Ecto neural progenitor cell (in vitro differentiated cells): ENCODE results near the gene PPFIBP1.
A peak's percentile ranks its signal among the peaks of the same experiment; 100 is the strongest.
"Not testable (repeated sequence)": the region's sequence is repeated elsewhere in the genome, so short reads cannot be mapped to it uniquely, and the experiment has no call there.

ENCODE experiments used
- DNase-seq: peaks from one replicate; pipeline ENCODE4 v3.0.0-alpha.2; 2018; ENCODE audit warnings: low spot score

Gene PPFIBP1

DNA sequence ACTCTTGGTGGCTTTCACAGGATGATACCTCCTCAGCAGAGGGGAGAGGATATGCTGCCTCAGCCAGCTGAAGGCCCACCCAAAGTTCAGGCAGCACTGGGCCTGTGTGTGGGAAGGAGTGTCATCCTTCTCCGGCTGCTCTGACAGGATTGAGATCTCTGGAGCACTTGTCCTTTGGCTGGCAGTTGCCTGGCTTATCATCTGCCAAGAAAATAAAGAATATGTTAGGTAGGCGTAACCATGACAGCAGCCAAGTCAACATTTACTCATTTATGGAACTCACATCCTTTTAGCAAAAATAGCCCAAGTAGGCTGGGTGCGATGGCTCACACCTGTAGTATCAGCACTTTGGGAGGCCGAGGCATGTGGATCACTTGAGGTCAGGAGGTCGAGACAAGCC lies 68.5 kb downstream of the PPFIBP1 start:
- no peak for DNase-seq

DNA sequence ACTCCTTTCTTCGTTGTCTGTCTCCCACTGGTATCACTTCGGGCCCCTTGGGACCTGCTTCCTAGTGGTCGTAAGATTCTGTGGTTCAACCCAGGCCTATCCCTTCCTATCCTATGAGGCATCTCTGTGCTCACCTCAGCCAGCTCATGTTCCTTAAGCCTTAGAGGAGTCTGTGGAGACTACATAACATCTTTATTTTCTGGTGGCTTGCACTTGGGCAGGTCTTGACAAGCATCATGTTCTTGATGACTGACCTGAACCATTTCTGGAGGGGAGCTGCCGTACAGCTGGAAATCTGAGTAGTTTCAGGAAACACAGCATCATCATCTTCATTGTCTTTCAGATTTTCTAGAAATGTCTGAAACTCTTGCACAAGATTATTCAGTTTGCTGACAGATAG lies 69.3 kb downstream of the PPFIBP1 start:
- DNase-seq, result no peak

DNA sequence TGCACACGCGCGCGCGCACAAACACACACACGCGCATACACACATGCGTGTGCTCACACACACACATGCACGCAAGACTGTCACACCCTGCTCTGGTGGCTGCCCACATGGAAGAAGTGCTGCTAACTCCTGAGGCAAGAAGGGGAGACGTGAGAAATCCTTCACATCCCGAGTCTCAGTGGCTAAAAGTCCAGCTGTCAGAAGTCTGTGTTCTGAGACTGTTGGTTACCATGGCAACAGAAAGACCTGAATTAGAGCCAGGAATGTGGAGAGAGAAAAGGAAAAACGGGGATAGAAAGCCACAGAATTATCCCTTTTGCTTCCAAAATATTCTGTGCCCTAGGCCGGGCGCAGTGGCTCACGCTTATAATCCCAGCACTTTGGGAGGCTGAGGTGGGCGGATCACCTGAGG lies 71.2 kb downstream of the PPFIBP1 start:
- DNase-seq, result peak; percentile 52

DNA sequence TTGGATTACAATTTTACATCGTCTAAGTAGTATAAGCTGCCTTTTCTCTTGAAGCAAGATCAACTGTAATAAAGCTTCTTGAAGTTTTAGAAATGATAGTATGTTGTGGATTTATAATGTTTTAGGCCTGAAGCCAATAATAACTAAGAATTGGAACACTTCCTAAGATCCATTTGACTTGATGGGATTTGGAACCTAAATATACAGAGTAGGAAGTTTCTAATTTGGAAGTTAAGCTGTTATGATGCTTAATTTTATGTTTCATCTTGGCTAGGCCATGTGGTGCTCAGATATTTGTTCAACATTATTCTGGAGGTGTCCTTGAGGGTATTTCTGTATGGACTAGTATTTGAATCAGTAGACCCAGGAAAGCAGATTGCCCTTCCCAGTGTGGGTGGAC lies 74.9 kb downstream of the PPFIBP1 start:
- DNase-seq, result not testable (repeated sequence)

DNA sequence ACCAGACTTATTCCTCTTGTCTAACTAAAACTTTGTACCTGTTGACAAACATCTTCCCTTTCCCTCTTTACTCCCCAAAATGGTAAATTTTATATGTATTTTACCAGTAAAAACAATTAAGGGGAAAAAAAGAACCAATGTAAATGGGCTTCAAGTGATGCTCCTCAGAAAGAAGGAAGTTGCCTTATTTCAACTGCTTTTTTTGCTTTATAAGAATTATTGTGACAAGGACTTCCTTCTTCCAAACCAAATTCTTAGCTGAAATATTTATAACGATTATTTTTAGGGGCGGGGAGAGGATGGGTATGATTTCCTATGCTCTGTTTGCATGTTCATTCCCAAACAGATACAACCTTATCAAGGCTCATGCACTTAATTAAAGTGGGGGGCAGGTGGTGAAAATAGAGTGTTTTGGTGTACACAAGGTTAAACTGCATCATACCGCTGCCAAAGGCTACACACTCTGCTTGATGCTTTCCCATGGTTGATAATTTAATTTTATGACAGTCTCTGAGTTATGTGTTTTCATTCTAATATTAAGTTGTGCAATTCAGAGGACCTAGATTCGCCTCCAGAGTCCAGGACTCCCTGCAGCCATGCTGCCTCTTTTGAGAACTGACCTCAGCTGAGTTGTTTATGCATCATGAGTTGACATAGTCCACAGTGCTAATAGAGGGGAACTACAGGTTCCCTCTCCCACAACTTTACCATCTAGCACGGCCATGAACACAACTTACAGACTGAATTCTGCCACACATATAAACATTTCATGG lies 77.2 kb downstream of the PPFIBP1 start:
- not testable (repeated sequence) for DNase-seq

DNA sequence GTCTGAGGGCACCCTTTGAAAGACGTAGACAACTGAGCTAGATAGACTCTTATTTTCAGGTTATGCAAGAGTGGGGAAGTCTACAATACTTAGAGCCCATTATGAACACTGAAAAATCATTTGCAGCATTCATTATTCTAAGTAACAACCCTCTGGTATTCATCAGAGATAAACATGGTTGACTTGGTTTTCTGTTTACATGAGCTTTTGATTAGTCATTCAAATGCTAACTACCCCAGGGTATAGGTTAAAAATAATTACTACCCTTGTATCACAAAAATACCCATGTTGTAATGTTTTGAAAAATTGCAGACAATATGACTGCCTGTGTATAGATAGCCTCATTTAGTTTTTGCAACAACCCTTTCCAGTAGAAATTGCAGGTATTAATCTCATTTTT lies 78.5 kb downstream of the PPFIBP1 start:
- no peak for DNase-seq

DNA sequence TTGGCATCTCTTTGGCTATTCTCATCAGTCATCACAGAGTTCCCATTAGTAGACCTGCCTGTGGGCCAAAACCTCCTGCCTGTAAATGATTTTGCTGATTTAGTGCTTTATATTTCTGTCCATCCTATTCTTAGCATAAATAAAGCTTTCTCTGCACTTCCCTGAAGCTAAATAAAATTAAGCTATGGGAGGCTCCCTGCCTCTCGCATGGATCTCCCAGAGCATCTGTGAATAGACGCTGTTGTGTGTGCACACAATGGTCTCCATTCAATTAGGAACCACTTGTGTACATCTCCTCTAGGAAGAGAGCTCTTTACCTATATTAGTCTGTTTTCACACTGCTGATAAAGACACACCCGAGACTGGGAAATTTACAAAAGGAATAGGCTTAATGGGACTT lies 80.4 kb downstream of the PPFIBP1 start:
- no peak for DNase-seq

DNA sequence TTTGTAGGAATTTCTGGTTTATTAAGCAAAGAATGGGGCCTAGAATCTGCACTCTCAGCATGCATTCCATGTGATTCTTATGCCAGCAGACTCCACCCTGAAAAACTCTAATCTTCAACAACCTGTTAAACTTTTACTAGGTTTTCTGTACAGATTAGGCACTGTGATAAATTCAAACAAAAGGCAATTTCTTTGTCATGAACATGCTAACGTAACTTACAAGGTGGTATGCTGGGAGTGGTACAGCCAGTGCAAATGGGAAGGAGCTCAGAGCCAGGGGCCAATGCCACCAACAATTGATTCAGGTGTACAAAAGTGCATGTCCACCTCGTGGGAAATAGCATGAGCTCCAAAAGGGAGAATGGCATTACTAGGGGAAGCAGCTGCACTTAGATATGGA lies 83.0 kb downstream of the PPFIBP1 start:
- DNase-seq, result no peak

DNA sequence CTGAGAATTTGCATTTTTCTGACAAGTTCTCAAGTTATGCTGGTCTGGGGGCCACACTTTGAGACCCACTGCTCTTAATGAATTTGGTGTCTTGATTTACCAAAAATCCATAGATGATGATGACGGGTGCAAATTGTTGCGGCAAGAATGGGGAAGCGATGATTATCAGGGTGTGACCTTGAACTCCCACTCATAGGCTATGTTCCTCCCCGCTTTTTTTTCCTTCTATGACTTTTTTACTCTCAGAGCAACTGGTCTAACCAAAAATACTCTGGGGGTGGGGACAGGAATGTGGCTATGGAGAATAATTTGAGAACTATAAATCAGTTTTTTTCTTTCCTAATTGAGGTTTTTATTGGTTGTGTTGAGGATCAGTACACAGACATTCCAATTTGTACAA lies 83.6 kb downstream of the PPFIBP1 start:
- no peak for DNase-seq

DNA sequence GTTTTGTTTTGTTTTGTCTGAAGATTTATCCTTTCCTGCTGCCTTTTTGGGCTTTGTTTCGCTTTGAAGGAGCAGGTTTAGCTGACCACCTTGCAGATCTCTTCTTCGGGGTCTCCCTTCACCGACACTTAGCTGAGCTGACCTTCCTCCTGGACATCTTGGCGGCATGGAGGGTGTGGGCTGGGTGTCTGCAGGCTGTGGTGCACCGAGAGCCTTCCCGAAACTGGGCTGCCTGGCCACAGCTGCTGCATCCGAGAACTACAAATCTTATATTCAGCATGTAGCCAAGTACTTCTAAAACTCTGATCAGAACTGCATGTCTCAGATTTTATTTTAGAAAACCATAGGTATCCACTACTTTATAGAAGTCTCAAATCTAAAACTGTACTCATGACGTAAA lies 84.9 kb downstream of the PPFIBP1 start:
- no peak for DNase-seq

DNA sequence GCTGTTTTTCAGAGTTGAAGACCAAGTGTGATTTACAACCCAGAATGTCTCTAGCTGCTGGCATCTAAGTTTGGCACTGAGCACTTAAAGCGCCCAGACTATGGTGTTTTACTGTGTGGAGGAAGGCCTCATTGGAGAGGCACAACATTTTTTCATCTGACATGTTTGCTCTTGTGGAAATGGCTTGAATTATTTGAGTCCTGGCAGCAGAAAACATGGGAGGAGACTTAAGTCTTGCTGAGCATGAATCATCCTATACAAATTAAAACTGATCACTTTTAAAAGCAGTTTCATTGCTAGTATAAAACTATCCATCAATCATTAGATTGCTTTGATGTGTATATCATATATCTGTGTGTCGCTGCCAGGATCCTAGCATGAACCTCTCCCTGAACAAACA lies 86.4 kb downstream of the PPFIBP1 start:
- no peak for DNase-seq

DNA sequence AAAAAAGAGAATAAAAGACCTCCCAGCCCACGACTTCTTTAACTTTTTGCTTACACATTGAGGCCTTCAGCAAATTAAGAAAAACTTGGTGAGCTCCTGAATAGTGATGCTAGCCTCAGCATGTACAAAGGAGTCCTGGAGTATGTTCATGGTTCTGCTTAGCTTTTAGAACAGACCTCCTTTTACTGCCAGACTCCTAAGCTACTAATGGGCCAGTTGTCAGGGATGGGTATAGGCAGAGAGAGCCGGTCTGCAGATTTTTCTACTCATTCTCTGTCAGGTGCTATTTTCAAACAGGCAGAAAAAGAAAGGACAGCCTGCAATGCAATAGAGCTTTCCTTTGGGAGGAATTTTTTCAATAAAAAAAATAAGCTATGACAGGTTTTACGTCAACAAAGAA lies 90.4 kb downstream of the PPFIBP1 start:
- no peak for DNase-seq

DNA sequence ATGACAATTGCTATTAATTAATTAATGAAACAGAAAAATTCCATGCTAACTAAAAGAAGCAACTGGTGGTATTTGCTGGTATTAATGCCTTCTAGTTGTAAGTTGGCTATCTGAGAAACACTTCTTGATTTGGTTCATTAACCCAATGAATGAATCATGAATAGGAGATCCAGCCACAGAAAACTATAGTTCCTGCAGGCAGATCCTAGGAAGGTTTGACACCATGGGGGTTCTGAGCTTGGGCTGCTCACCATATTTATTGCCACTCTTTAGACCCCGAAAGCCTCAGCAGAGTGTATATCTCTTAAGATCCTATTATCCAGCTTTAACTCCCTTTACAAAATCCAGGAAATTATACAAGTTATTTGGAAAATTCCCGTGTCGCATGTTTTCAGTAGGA lies 90.9 kb downstream of the PPFIBP1 start:
- DNase-seq, result no peak

DNA sequence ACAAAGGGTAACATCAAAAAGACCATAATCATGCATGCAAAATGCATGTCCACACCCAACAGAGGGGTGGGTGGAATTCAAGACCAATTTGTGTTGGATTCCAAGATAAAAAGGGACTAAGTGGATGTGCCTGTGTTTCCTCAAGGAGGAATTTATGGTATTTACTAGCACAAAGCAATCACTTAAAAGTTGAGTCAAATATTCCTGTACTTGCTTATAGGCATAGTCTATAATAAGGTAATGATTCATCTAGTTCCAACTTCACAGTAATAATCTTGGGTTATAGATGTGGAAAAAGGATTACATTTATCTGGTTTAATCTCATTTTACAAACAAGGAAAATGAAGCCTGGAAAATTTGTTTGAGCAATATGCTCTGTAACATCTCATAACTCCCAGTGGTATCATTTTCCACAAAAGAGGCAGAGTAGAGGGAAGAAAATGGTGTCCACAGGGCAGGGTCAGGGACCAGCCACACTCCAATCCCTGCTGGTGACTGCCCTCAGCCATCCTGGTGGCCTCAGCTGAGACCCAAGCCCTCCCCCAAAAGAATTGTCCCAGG lies 91.4 kb downstream of the PPFIBP1 start:
- DNase-seq, result no peak

DNA sequence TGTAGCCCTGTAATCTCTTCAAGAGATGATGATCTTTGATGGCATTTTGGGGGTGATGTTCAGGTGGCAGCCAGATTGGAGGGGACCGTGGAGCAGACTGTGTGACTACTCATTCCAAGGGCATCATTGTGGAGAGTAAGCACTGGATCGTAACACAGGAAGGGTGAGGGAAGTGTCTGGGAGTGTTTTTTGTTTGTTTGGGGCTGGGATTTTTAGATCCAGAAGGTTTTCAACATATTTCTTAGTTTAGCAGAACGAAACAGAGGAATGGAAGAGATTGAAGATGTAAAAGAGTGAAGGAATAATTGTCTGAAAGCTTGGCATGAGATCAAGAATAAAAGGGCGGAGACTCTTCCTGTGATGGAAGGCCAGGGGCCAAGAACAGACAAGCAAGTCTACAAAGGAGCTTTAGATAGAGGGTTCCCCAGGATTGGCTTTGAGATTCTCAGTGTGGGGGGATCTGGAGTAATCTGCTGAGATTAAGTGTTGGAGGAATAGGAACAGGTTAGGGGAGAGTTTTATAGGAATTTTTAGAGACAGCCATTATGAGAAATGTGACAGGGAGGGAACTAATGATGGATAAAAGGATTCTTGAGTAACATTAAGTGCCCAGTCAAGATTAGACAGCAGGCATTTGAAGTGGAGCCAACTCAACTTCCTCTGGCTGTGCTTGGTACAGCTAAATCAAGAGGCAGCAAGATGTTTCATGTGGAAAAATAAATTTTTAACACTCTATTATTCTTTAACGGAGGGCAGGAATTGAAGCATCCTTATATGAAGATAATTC lies 92.5 kb downstream of the PPFIBP1 start:
- DNase-seq, result no peak

DNA sequence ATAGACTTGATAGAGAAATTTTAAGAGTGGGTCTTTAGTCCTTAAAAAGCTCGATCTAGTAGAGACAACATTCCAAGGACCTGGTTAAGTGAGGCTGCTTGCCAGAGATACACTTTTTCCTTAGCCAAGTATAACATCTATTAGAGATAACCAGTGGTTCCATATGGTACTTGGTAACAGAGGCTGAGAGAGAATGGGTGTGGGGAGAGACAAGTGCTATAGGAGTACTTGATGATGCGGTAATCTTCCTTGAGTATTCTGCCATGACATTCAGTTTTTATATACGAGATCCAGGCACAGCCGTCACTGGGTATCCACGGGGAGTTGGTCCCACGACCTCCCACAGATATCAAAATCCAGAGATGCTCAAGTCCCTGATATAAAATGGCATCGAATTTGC lies 94.8 kb downstream of the PPFIBP1 start:
- no peak for DNase-seq

DNA sequence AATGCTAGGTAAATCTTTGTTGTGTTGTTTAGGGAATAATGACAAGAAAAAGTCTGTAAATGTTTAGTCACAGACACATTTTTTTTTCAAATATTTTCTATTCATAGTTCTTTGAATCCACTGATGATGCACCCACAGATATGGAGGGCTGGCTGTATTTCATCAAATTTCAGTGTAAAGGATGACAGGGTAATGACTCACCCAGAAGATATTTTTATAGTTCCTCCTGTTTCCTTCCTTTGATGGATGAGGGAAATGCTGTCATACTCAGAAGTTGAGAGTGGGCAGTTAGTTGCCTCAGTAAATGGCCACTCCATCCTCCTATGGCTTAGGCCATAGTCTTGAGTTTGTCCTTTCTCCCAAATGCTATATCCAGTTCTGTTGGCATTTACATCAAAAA lies 95.3 kb downstream of the PPFIBP1 start:
- no peak for DNase-seq

DNA sequence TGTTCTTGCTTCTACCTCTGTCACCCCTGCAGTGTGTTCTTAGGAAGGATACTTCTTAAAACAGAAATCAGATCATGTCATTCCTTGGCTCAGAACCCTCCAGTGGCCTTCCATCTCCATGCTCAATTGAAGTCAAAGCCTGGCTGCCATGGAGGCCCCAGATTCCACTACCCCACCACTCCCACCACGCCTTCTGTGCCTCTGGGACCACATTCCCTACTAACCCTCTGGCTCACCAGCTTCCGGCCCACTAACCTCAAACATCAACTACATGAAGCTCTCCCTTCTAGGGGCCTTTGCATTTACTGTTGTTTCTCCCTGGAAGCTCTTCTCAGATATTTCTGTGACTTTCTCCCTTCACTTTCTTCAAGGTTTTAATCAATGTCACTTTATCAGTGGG lies 96.1 kb downstream of the PPFIBP1 start:
- DNase-seq, result no peak

DNA sequence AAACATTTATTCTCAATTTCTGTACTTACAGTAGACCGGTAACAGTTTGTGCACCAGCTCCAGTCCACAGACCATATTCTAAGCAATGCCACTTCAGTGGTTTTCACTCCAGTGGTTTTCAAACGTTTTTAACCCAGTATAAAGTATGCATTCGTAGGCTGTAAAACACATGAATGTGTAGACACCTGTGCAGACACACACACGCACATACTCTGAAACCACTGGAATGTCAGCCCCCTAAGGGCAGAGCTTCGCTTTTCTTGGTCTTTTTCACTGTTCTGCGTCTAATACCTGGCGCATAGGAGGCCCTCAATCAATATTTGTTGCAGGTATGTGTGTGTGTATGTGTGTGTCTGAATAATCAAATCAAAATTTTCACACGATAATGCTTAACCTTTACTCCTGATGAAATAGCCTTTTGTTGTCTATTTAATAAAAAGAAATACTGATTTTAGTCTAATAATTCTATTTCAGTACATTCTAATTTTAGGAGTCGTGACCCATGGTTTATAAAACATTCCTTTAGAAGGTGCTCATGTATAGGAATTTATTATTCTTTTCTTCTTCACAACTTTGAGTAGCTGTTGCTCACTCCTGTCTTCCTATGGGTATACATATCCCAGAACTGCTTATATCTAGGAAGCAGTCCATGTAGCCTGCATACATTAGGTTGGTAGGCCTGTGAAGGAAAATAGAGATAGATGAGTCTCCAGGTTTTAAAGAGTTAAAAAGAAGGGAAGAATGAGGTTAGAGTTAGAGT lies 98.6 kb downstream of the PPFIBP1 start:
- DNase-seq, result no peak

DNA sequence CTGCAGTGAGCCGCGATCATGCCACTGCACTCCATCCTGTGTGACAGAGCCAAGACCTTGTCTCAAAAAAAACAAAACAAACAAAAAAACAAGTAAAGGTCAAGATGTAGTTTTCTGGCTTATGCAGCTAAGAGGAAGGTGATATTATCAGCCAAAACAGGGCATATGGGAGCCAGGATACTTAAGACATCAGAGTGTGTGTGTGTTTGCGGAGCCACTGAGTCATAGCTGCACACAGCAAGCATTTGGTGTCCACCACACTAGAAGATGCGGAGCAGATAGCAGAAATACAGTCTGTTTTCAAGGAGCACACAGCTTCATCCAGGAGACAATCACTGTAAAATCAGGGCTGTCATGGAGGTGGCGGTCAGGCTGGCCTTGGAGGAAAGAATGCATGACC lies 99.6 kb downstream of the PPFIBP1 start:
- DNase-seq, result no peak

DNA sequence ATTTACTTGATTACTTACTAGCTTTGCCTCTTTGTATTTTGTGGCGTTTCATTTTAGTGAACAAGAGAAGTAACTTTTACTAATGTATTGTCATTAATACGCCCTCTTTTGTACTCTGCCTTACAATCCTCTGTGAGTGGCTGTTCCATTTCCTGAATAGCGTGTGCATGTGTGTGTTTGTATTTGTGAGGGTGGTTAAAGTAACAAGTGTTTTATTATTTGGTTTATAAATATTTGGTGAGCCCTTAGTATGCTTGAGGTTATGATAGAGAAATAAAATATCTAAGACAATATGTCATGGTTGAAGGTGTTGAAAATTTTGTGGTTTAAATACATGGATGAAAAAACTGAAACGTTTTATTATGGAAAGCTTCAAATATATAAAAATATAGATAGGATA lies 100.6 kb downstream of the PPFIBP1 start:
- DNase-seq, result no peak

DNA sequence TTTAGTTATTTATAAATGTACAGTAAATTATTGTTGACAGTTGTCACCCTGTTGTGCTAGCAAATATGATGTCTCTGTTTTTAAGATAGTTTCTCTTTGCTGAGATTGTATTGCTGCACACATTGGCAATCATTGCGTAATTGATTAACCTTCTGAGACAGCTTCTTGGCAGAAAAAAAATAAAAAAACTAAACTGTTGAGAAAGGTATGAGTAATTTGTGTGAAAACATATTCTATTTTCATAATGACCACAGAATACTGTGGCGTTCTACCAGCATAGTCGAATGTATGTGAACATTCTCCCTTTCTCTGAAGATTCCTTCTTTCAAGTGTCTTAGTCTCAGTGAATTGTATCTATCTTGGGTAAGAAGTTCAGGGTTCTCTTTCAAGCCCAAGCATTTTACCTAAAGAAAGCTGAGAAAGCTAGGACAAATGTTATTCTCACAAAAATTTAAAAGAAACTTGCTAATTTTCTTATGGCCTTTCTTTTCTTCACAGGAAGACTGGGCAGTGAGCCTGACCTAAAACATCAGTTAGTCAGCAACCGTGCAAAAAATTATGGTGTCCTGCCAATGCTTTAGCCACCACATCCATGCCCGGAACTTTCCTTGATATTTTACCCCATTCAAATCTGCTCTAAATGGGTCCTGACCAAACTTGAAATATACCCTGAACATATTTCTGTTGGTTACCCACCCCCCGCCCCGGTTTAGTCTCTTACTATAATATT lies 103.3 kb downstream of the PPFIBP1 start:
- DNase-seq, result no peak
